Upper lobe of left lung (tissue), 4 donors: ENCODE results near the gene RACGAP1.

ENCODE experiments used
- CTCF ChIP-seq, 6 experiments: fragments of 450-650 bp in 4 of 6; fragments of 200-600 bp in 2 of 6; sonication (generic) in 2 of 6; IDR thresholded peaks; one replicate each; pipeline ENCODE4 v1.5.1; 2016 to 2019; ENCODE audit warnings: antibody characterized with exemption in 6 of 6
- POLR2AphosphoS5 ChIP-seq, 2 donors: sonication (generic); formaldehyde crosslinking; IDR thresholded peaks; one replicate each; pipeline ENCODE4 v1.5.1; 2017; ENCODE audit warnings: antibody characterized with exemption in 2 of 2

DNA sequence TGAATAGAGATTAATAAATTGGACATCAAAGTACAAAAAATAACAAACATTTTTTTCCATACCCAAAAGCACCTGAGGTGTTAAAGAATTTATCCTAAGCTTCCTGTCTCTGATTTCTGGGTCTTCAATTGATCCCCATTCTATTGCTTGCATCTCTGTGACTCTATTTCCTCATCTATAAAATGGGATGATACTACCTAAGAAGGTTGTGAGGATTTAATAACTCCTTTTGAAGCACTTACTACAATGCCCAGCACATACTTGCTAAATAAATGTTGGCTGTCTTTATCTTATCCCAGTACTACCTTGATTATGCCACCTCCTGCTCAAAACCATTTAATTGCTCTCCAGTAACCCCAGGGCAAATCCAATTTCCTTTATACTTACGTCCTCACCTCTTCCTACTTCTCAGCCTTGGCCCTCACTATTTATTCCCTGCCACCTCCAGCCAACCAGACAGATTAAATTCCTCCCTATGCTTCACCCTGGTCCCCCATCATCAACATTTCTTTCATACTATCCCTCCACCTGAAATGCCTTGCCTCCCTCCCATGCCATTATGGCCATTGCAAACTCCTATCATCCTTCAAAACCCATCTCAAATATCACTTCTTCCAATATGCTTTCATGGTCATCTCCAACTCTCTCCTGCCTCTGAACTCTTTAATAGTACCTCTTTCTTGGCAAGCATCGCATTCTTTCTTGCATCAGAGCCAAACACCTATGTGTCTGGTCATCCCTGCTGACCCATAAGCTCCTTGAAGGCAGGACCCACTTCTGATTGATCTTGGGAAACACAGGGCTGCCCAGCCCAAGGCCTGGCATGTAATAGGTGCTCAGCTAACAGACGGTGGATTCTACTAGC, 24.2 kb upstream of the RACGAP1 start:
- no peak for TF ChIP-seq POLR2AphosphoS5 (IDR thresholded peaks at IDR 0.05)
- TF ChIP-seq CTCF (IDR thresholded peaks at IDR 0.05): no peak
